ENCODE measurements around the gene RTTN. TPM values are rescaled to one million over a fixed set of nuclear protein-coding genes. Genes with fewer than 3 reads are reported as not detected.

Gene RTTN
- total RNA-seq, 1 experiment from 2014 or later, result 26.3 TPM

DNA sequence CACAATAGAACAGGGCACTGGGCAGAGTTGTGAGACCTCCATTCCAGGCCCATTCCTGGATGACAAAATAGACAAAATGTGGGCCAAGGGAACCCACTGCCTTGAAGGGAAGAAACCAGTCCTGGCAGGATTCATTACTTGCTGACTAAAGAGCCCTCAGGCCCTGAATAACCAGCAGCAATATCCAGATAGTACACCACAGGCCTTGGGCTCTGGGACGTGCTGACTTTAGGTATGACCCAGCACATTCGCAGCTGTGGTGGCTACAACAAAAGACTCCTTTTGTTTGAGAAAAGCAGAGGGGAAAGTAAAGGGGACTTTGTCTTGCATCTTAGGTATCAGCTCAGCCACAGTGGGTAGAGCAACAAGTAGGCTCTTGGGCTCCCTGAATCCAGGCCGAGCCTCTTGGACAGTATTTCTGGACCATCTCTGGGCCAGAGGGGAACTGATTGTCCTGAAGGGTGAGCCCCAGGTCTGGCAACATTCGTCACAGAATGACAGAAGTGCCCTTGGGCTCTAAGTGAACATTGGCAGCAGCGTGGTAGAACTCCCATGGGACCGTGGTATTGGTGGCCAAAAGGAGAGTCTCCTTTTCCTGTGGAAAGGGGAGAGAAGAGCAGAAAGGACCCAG is 167.9 kb downstream of the RTTN start:
- H3K9me3 ChIP-seq (replicated peaks), result no peaks in the 10 kb centered on the region
- H3K27ac ChIP-seq, result no peak overlapping the region
- H3K27me3 ChIP-seq (replicated peaks), result no peaks in the 10 kb centered on the region
- H3K4me1 ChIP-seq (replicated peaks), result no peaks in the 10 kb centered on the region
- peaks cover 28% of the 10 kb centered on the region; the same call in 1 of the 2 replicates for H3K36me3 ChIP-seq
- DNase-seq (ENCODE audit: low read depth in 1 of 2, low spot score in 2 of 2), result no peak
- no peak overlapping the region for H3K4me3 ChIP-seq

DNA sequence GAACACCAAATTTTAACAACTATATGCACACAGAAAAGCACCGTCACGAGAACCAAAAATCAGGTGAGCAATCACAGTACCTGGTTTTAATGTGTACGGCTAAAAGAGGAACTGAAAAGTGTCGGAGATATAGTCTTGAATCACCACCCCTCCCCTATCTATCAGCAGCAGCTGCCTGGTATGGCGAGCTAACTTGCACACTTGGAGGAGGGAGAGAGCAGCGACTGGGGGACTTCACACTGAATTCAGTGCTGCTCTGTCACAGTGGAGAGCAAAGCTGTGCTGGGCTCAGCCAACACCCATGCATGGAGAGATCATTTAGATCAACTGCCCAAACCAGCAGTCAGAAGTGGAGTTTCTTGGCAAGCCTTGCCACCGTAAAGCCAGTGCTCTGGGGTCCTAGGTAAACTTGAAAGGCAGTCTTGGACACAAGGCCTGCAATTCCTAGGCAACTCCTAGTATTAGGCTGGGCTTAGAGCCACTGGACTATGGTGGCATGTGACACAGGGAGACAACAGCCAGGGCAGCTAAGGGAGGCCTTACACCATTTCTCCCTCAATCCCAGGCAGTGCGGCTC is 168.6 kb downstream of the RTTN start:
- H3K4me1 ChIP-seq (replicated peaks), result no peaks in the 10 kb centered on the region
- peaks cover 28% of the 10 kb centered on the region; the same call in 1 of the 2 replicates for H3K36me3 ChIP-seq
- DNase-seq (ENCODE audit: low read depth in 1 of 2, low spot score in 2 of 2), result no peak
- H3K27ac ChIP-seq, result no peak overlapping the region
- H3K4me3 ChIP-seq, result no peak overlapping the region
- no peaks in the 10 kb centered on the region for H3K27me3 ChIP-seq (replicated peaks)
- H3K9me3 ChIP-seq (replicated peaks), result no peaks in the 10 kb centered on the region

DNA sequence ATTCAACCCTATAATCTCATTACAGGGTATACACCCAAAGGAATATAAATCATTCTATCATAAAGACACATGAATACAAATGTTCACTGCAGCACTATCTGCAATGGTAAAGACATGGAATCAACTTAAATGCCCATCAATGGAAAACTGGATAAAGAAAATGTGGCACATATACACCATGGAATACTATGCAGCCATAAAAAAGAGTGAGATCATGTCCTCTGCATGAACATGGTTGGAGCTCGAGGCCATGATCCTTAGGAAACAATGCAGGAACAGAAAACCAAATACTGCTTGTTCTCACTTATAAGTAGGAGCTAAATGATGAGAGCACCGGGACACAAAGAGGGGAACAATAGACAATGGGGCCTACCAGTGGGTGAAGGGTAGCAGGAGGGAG is 169.3 kb downstream of the RTTN start:
- no peak for DNase-seq (ENCODE audit: low read depth in 1 of 2, low spot score in 2 of 2)
- H3K9me3 ChIP-seq (replicated peaks), result no peaks in the 10 kb centered on the region

DNA sequence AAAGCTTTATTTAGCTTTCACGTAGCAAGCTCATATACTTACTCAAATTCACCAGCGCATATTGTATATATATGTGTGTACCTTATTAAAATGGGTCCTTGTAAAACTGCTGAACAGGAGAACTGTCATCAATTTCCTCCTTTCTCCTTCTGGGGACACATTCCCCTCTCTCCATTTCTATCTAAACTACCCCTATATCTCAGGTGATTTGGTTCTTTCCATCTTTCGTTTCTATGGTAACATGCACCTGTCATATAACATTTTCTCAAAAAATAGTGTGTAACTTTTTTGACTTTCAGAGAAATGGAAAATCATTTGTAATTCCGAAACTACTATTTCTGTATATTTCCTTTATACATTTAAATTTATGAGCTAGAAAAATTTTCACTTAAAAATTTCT is 174.3 kb downstream of the RTTN start:
- no peak for DNase-seq (ENCODE audit: low read depth in 1 of 2, low spot score in 2 of 2)
- H3K36me3 ChIP-seq, result peaks cover 22% of the 10 kb centered on the region
- H3K4me3 ChIP-seq, result no peak overlapping the region
- H3K4me1 ChIP-seq (replicated peaks), result no peaks in the 10 kb centered on the region
- no peaks in the 10 kb centered on the region for H3K27me3 ChIP-seq (replicated peaks)
- H3K27ac ChIP-seq, result no peak overlapping the region
- no peaks in the 10 kb centered on the region for H3K9me3 ChIP-seq (replicated peaks)

More for the DNA sequence above, 169.3 kb downstream of the RTTN start:
- Histone ChIP-seq H3K4me1 (replicated peaks) (no peaks in the 10 kb centered on the region), H3K4me3 (no peak overlapping the region), H3K27ac (no peak overlapping the region), H3K36me3 (peaks cover 28% of the 10 kb centered on the region; the same call in 1 of the 2 replicates), H3K27me3 (replicated peaks) (no peaks in the 10 kb centered on the region)

DNA sequence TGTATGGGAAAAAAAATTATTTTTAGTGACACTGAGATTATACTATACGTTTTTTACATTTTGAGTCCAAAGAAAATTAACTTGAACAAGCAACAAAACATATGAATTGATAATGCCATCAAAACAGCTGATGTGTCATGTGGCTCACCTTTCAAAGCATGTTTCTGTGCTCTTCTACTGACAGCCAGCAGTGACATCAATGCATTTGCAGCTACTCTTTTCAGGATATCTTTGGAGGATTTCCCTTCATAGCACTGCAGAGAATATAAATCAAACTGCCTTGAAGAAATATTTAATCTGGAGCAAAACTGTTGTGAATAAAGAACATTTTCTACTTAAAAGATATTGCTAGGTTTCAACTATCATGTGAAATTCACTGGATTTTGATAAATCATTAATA is 174.8 kb downstream of the RTTN start:
- Histone ChIP-seq H3K4me3 (no peak overlapping the region), H3K36me3 (peaks cover 19% of the 10 kb centered on the region), H3K4me1 (replicated peaks) (no peaks in the 10 kb centered on the region), H3K27me3 (replicated peaks) (no peaks in the 10 kb centered on the region), H3K9me3 (replicated peaks) (no peaks in the 10 kb centered on the region), H3K27ac (no peak overlapping the region)
- no peak for DNase-seq (ENCODE audit: low read depth in 1 of 2, low spot score in 2 of 2)

DNA sequence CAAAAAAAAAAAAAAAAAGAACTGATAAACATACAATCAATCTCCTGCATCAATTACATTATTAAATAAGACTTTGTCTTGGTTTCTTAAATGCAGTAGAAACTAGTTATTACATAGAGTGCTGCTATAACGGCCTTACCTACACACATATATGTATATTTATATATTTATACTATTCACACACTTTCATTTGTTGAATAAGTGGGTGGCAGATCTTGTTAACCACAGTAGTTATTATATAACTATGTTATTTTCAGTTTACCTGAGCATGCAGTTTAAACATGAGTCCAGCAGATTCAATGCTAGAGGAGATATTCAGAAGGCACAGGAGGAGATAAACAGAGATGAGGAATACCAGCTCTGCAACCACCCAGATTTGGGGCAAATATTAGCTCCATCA is 176.3 kb downstream of the RTTN start:
- Histone ChIP-seq H3K27ac (no peak overlapping the region), H3K4me1 (replicated peaks) (no peaks in the 10 kb centered on the region), H3K27me3 (replicated peaks) (no peaks in the 10 kb centered on the region), H3K4me3 (no peak overlapping the region), H3K36me3 (peaks cover 21% of the 10 kb centered on the region), H3K9me3 (replicated peaks) (no peaks in the 10 kb centered on the region)
- DNase-seq (ENCODE audit: low read depth in 1 of 2, low spot score in 2 of 2), result no peak

DNA sequence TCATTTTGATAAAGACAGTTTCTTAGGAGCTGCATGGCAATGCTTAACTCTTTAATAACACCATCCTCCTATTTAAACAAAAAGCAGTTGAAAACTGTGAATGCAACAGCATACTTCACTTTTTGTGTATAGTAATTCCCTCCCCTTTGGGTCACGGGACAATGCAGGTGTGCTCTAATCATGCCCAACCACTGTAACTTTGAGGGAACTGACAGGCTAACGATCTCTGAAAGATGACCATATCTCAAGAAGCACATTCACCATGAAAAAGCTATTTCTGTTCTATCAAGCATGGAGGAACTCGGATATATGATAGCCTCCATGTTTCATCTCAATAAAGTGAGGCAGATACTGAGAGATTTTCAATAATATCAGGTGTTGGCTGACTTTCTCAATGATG is 176.8 kb downstream of the RTTN start:
- no peak for DNase-seq (ENCODE audit: low read depth in 1 of 2, low spot score in 2 of 2)

DNA sequence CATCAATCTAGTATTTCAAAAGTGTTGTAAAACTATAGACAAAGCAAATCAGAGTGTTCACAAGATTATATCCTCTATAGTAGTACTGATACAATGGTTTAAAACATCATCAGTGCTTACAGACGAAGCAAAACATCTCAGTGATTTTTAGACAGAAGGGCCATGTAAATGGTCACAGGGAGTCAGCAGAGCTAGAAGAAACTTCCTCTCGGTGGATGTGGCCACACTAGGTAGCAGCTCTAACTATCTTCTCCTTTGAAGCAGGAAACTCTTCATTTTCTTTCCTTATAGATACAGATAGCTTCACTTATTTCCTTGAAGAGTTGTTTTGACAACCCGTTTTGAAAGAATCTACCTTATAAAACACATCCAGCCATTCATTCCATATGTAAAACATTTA is 177.4 kb downstream of the RTTN start:
- H3K9me3 ChIP-seq (replicated peaks), result no peaks in the 10 kb centered on the region
- H3K36me3 ChIP-seq, result peaks cover 28% of the 10 kb centered on the region
- H3K4me3 ChIP-seq, result no peak overlapping the region
- no peaks in the 10 kb centered on the region for H3K4me1 ChIP-seq (replicated peaks)
- no peak overlapping the region for H3K27ac ChIP-seq
- no peak for DNase-seq (ENCODE audit: low read depth in 1 of 2, low spot score in 2 of 2)
- H3K27me3 ChIP-seq (replicated peaks), result no peaks in the 10 kb centered on the region

More for the DNA sequence above, 176.8 kb downstream of the RTTN start:
- H3K9me3 ChIP-seq (replicated peaks), result no peaks in the 10 kb centered on the region
- H3K27me3 ChIP-seq (replicated peaks), result no peaks in the 10 kb centered on the region
- no peak overlapping the region for H3K27ac ChIP-seq
- no peaks in the 10 kb centered on the region for H3K4me1 ChIP-seq (replicated peaks)
- no peak overlapping the region for H3K4me3 ChIP-seq
- peaks cover 26% of the 10 kb centered on the region for H3K36me3 ChIP-seq

DNA sequence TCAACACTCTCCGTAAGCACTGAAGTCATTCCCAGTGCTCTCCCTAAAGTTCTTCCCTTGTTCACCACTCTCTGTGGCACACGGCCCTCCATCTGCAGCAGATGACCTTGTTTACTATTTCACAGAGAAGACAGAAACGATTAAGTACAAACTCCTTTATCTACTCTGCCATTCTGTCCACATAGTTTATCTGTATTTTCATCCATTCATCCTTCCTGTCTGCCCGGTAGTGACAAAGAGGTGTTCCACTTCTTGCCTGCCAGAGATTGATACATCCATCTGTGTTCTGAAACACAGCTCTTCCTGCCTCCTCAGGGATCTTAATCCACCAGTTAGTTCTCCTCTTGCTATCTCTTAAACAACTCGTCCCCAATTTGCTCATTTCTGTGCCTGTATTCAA is 179.9 kb downstream of the RTTN start:
- Histone ChIP-seq H3K4me3 (no peak overlapping the region), H3K27me3 (replicated peaks) (no peaks in the 10 kb centered on the region), H3K36me3 (peaks cover 39% of the 10 kb centered on the region), H3K4me1 (replicated peaks) (no peaks in the 10 kb centered on the region), H3K9me3 (replicated peaks) (no peaks in the 10 kb centered on the region), H3K27ac (no peak overlapping the region)
- no peak for DNase-seq (ENCODE audit: low read depth in 1 of 2, low spot score in 2 of 2)

DNA sequence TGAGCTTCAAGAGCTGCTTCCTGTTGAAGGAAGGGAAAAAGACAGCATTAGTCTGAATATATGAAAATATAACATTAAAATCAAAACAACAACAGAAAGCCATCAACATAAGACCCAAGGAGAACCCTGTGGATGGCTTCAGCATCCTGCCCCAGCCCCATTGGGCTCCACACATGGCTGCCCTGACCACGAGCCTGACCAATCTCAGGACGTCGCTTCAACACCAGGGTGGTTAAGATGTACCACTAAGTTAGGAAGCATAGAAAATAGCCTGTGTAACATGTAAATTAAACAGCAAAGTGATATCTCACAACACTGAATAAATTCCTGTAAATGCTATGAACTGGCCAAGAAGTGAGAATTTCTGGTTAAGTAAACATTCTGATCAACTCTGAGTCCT is 180.7 kb downstream of the RTTN start:
- H3K36me3 ChIP-seq, result peaks cover 45% of the 10 kb centered on the region
- H3K27me3 ChIP-seq (replicated peaks), result no peaks in the 10 kb centered on the region
- no peaks in the 10 kb centered on the region for H3K4me1 ChIP-seq (replicated peaks)
- H3K9me3 ChIP-seq (replicated peaks), result no peaks in the 10 kb centered on the region
- DNase-seq (ENCODE audit: low read depth in 1 of 2, low spot score in 2 of 2), result no peak
- H3K4me3 ChIP-seq, result no peak overlapping the region
- no peak overlapping the region for H3K27ac ChIP-seq

DNA sequence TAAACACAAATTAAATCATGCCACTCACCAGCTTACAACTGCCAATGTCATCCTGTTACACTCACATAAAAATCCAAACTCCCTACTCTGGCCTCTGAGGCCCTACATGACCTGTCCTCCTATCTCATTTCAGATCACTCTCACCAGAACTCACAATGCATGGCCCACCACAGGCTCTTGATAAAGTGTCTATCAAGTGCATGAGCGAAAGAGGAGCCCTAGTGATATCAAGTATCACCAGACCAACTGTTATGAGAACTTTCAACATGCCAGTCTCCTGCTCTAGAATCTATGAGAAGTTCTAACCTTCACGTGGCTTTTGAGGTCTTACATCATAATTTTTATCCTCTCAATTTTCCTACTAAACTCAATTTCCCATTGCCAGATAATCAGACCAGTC is 181.4 kb downstream of the RTTN start:
- H3K27me3 ChIP-seq (replicated peaks), result no peaks in the 10 kb centered on the region
- peaks cover 45% of the 10 kb centered on the region for H3K36me3 ChIP-seq
- H3K27ac ChIP-seq, result no peak overlapping the region
- no peak overlapping the region for H3K4me3 ChIP-seq
- no peaks in the 10 kb centered on the region for H3K4me1 ChIP-seq (replicated peaks)
- DNase-seq (ENCODE audit: low read depth in 1 of 2, low spot score in 2 of 2), result no peak
- no peaks in the 10 kb centered on the region for H3K9me3 ChIP-seq (replicated peaks)

DNA sequence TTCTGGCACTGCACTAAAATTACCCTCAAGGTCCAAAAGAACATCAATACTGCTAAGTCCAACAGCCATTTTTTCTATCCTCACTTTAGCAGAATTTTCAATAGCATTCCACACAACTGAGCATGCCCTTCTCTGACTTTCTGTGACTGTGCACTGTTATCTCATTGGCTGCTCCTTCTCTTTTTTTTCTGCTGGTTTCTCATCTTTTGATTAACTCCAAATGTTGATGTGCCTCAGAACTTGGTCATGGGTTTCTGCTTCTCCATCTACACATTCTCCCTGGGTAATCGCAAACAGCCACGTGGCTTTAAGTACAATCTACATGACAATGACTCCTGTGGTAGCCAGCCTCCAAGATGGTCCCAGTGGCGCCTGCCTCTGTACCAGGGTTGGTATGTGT is 182.9 kb downstream of the RTTN start:
- no peak overlapping the region for H3K4me3 ChIP-seq
- H3K36me3 ChIP-seq, result peaks cover 41% of the 10 kb centered on the region
- no peaks in the 10 kb centered on the region for H3K4me1 ChIP-seq (replicated peaks)
- H3K9me3 ChIP-seq (replicated peaks), result no peaks in the 10 kb centered on the region
- H3K27me3 ChIP-seq (replicated peaks), result no peaks in the 10 kb centered on the region
- no peak for DNase-seq (ENCODE audit: low read depth in 1 of 2, low spot score in 2 of 2)
- no peak overlapping the region for H3K27ac ChIP-seq

DNA sequence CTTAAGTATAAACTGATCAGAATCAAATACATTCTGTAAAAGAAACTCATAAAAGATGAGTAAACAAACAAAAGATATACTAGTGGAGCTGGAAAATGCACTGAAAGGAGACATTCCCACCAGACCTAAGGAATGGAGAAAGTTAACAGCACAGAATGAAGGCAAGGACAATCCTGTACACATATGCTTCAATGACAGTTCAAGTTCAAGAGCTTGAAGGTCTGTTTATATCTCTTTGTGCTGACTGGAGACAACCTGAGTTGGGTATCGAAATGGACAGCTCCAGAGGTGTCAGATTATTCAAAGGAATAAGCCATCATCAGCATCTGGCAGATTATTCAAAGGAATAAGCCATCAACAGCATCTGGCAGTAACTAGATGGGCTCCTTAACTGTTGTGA is 184.0 kb downstream of the RTTN start:
- DNase-seq (ENCODE audit: low read depth in 1 of 2, low spot score in 2 of 2), result no peak
- Histone ChIP-seq H3K4me3 (no peak overlapping the region), H3K27me3 (replicated peaks) (no peaks in the 10 kb centered on the region), H3K36me3 (peaks cover 48% of the 10 kb centered on the region), H3K4me1 (replicated peaks) (no peaks in the 10 kb centered on the region), H3K27ac (no peak overlapping the region), H3K9me3 (replicated peaks) (no peaks in the 10 kb centered on the region)

DNA sequence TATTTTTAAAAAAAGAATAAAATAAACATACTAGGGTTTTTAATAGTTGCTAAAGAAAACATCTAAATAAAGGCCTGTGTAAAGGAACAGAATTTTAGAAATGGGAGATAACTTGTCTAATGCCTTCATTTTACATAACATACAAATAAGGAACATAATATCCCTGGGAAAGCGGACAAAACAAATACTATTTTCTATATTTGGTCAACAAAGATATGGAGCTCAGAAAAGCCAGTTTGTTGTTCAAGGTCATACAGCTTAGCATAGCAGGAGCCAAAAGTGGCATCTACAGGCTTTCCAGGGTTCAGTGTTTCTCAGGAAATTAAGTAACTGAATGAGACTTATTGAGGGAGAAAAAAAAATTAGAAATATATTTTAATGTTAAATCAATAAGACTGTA is 184.4 kb downstream of the RTTN start:
- no peak overlapping the region for H3K27ac ChIP-seq
- no peaks in the 10 kb centered on the region for H3K27me3 ChIP-seq (replicated peaks)
- DNase-seq (ENCODE audit: low read depth in 1 of 2, low spot score in 2 of 2), result no peak
- H3K4me3 ChIP-seq, result no peak overlapping the region
- no peaks in the 10 kb centered on the region for H3K9me3 ChIP-seq (replicated peaks)
- H3K36me3 ChIP-seq, result peaks cover 51% of the 10 kb centered on the region
- H3K4me1 ChIP-seq (replicated peaks), result no peaks in the 10 kb centered on the region

DNA sequence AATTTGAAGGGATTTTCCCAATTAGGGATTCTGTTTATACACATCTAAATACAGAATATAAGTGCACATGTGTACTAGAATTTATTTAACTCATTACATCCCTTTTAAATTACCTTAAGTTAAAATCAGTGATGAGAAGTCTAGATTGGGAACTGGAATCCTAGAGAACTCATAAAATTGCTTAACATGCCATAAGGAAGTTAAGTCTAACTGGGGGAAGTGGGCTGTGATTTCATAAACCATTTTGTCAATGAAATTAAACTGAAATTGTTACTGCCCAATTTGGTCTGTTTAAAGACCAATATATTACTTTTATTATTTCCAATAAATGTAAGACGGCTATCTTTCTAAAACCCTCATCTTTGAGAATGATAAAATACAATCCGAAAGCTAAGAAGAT is 185.5 kb downstream of the RTTN start:
- DNase-seq (ENCODE audit: low read depth in 1 of 2, low spot score in 2 of 2), result no peak
- H3K36me3 ChIP-seq, result peaks cover 53% of the 10 kb centered on the region
- H3K27me3 ChIP-seq (replicated peaks), result no peaks in the 10 kb centered on the region
- no peaks in the 10 kb centered on the region for H3K9me3 ChIP-seq (replicated peaks)
- no peak overlapping the region for H3K27ac ChIP-seq
- H3K4me3 ChIP-seq, result no peak overlapping the region
- no peaks in the 10 kb centered on the region for H3K4me1 ChIP-seq (replicated peaks)

Measured in SJSA1 (cell line).